CD1c-positive myeloid dendritic cell (primary cell): Measurements from ENCODE around the gene CACNA2D3.
"Not testable (repeated sequence)": the region's sequence is repeated elsewhere in the genome, so short reads cannot be mapped to it uniquely, and the experiment has no call there.

Source experiments
- DNase-seq: peaks from one replicate; pipeline ENCODE4 v3.0.0-alpha.2; 2016; ENCODE audit errors: extremely low spot score

The CACNA2D3 gene

DNA sequence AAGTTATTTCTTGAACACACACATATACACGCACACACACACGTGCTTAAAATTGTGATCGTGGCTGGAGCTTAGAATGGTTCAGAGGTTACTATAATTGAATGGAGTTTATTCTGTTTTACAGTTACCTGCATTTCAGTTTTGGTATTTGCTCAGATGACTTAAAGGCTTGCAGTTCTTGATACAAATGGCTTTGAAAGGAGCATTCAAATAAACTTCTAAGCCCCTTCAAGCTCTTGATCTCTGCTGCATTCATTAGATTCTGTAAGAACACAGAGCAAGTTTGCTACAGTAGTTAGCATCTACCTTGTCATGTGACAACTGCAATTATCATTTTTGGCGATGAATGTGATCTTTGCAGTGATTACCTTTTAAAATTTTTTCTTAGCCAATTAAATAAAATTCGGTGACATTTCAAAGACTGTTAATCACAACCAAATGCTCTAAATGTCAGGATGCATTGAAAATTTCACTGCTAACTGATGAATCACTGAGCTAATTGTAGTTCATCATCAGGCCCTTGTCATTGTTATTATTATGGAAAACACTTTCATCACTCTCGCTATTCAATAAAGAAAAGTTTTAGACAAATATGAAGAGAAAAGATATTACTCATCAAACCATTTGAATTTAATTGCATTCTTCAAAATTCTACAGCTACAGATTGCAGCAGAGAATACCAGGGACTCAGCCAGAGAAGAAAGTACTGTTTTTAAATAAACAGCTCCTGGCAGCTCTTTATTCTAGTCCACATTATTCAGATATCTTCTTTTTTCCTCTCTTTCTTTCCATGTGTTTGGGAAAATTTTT, 509.4 kb downstream of the CACNA2D3 start:
- no peak for DNase-seq

DNA sequence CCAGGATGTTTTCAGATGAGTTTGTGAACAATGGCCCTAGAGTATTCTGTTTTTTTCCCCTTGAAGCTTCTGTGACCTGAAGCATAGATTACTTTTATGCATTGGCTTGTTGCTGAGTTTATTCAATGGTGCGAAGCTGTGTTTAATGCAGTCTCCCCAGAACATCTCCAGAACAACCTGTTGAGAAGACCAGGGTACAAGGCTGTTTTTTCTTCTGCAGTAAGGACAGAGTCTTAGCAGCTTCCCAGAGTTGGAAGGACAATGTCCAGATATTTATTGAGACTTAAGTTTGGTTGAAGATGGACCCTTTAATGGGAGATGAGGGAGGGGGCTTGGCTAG, 509.9 kb downstream of the CACNA2D3 start:
- no peak for DNase-seq

DNA sequence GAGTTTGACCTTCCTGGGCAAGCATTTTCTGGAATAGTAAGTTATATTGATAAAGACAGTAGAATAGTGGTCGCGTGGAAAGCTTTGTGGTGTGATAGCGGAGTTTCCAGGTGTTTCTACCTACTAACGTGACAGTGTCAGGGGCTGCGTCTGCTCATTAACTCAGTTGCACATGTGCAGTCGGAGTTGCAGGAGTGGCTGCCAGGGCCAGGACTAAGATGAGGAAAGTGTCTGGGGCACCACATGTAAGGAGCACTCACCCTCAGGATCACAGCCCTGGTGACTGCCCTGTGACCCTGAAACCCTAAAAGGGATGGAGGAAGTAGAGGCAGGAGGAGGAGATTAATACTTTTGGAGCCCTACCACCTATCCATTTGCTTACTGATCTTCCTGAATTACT, 510.5 kb downstream of the CACNA2D3 start:
- no peak for DNase-seq

DNA sequence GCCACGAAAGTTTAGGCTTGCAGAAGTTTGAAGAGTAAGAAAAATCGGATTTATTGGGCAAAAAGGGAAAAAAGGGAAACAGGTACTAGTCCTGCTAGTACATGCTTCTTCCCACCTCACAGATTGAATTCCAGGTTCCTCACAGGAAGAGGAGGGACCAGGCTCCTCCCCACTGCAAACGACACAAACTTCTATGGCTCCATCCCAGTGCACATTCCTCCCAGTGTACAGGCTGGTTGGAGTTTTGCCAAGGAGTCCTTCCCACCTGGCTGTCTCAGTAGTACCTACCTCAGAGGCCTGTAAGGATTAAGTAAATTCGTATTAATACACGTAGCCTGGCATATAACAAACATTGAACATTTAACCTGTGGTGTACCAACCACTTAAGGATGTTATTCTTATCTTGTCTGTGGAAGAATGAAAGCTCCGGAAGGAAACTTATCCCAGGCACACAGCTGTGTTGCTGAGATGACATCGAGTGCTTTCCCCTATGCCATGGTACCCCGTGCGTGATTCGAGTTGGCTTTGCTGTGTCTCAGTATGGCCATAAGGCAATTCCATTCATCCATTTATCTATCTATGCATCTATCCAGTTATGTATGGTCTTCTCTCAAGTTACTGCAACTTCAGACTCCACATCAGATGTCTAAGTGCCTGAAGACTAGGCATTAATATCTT, 511.2 kb downstream of the CACNA2D3 start:
- no peak for DNase-seq

DNA sequence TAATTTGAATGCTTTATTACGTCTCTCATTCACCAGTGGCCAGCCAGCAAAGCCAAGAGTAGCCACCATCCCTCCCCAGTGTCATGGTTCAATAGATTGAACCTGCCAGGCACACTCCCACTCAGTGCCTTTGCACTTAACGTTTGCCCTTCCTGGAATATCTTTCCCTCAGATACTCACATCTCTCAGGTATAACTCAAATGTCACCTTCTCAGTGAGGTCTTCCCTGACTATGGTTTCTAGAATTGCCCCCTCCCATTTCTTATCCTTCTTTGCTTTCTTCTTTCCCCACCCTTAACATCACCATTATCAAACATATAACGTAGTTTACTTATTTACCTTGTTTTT, 511.7 kb downstream of the CACNA2D3 start:
- DNase-seq: no peak

DNA sequence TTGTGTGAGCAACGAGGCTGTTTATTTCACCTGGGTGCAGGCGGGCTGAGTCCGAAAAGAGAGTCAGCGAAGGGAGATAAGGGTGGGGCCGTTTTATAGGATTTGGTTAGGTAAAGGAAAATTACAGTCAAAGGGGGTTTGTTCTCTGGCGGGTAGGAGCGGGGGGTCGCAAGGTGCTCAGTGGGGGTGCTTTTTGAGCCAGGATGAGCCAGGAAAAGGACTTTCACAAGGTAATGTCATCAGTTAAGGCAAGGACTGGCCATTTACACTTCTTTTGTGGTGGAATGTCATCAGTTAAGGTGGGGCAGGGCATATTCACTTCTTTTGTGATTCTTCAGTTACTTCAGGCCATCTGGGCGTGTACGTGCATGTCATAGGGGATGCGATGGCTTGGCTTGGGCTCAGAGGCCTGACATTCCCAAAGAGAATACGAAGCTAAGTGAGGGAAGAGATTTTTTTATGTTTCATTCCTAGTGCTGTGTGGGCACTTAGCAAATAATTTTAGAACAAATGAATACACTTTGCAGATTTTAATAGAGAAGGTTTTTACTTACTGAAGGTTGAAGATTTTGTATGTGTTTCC, 517.5 kb downstream of the CACNA2D3 start:
- DNase-seq: not testable (repeated sequence)

DNA sequence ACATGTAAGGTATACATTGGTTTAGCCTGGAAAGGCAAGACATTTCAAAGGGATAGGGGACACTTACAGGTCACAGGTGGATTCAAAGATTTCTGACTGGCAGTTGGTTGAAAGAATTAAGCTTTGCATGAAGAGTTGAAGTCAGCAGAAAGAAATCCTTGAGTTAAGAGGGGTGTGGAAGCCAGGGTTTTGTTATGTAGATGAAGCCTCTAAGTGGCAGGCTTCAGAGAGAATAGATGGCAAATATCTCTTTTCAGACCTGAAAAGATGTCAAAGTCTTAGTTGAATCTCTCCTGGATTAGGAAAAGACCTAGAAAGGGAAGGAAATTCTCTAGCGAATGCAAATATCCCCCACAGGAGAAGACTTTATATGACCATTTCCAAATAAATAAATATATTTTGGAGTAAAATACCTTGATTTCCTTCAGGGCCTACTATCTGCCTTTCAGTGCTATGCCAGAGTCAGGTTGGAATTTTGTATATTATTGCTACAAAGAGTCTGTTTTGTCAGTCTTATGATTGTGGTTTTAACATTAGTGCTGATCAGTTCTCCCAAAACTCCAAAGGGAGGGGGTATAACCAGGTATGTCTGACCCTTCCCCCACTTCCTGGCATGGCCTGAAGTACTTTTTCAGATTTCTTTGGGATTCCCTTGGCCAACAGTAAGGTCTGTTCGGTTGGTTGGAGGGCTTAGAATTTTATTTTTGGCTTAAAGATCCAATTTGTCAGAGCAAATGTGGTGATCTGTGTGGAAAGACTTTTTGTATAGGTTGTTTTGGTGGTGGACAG, 519.1 kb downstream of the CACNA2D3 start:
- DNase-seq: no peak

DNA sequence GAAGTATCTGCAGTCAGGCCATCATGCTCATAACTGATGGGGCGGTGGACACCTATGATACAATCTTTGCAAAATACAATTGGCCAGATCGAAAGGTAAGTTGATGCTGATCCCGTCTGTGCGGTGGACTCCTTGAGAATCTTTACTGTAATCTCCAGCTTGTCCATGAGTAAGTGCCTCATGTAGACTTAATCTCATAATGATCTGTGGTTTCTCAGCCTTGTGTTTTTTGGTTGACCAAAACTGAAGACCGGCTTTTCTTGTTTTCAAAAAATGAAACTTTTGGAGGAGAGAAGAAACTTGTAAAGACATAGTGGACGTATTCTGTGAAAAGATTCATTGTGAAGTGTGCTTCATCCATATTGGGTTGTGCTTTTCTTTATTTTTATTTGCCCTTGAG, 519.8 kb downstream of the CACNA2D3 start:
- no peak for DNase-seq

DNA sequence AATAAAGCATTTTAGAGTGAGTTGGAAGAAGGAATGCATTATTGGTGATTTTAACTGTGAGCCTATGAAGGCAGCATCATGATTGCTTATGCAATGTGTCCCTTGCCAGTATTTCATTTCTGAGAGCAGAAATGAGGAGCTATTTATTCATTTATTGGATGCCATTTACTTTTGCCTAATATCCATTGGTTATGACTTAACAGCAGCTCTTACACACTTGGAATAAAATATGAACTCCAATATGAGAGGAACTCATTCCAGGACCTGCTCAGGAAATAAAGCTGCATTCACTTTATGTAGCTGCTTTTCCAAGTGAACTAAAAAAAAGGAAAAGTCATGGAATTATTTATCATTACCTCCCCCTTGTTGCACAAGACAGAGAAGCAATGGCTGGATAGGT, 525.4 kb downstream of the CACNA2D3 start:
- no peak for DNase-seq

DNA sequence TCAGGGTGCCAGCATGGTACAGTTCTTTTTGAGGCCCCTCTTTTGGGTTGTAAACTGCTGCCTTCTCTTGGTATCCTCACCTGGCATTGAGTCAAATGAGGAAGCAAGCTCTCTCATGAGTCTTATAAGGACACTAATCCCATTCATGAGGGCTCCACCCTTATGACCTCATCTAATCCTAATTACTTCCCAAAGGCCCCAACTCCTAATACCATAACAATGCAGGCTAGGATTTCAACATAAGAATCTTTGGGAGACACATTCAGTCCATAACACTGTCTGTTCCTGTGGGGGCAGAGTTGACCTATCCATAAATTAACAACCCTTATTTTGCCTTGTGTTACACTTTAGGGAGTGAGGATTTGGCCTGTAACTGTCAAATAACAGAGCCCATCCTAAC, 527.2 kb downstream of the CACNA2D3 start:
- no peak for DNase-seq

DNA sequence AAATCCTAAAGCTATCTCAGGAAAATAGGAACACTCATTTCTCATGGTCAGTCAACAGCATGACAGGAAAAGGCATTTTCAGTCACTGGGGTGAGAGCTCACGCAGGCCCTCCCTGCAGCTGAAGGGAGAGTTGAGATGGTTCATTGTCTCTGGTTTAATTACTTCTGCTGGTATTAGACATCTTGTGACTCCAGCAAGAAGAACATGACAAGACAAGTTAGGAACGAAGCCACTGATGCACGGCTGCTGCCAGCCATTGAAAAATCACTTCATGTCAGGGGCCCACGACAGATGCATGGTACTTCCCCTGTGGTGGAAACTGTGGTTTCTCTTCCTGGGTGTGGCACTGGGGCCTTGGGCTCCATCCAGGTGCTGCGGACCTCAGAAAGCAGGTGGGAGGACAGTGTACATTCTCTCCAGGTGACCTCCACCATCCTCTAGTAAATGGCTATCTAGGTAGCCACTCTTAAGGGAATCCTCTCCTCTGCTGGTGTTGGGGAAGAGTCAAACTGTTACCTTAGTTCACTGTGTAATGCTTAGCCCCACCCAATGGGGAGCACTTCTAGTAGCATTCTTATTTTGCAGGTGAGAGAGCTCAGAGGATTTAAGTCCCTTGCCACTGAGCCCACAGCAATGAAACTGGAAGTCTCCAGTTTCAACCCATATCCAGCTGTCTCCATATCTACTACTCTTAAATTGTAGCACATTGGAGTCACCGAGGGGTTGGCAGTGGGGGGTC, 531.3 kb downstream of the CACNA2D3 start:
- no peak for DNase-seq

DNA sequence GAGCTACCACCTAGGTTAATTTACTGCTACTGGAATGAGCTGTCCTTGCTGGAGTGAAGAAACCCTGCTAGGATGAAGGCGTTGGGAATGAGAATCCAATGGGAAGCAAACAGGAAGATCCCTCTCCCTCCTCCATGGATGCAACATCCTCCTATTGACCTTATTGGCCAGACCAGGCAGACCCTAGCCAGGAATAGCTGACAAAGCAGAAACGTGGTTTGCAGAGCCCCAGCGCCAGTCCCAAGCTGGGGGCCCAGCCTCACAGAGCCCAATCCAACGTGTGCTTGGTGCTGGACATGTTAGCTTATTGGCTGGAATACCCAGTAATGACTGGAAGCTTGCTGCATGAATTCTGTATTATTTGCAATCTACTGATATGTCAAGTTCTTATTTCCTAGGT, 532.4 kb downstream of the CACNA2D3 start:
- DNase-seq: no peak

DNA sequence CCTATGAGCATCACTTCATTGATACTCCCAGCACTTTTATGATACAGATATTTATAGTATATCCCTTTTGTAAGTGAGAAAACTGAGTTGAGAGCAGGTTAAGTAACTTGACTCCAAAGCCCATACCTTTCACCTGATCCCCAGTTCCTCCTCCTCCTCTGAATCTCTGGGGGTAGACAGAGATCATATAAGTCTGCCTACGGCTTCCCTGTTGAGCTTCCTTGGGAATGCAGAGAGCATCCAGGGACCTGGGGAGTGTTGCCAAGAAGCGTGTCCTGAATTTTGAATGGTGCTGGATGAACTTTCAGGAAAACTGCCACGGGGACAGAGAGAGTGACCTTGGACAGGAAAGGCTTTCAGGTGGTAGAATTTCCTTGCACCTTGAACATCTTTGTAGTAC, 537.0 kb downstream of the CACNA2D3 start:
- DNase-seq: no peak

DNA sequence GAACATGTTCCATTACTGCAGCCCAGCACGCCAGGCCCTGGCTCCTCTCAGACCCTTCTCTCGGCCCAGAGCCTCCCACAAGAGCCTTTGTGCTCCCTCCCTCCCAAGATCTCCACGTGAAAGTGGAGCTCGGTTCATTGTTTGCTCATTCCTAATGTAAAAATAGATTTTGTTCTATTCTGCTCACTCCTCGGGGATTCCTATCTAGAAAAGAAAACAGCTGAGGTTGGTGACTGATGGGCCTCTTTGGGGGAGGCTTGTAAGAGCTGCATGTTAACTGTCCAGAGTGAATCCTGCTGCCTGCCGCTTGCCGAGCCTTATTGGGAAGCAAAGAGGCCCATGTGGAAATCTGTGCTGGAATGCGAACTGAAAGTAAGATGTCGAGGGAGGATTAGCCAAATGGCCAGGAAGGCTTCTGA, 538.4 kb downstream of the CACNA2D3 start:
- no peak for DNase-seq

DNA sequence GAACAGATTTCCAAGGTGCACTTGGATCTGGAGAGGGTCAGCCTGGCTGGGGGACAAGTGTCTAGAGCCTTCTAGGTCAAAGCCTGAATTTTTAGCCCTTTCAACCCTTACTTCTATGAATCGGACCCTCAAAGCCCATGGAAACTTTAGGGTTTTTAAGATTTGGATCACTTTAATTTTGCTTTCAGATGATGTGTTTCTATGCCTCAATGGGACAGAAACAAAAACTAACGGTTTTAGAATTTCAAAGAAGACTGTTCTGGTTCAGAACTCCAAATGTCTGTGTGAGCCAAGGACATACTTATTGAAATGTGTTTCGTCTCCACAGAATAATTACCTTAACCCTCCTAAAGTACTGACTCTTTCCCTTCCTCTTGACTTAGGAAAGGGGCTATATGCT, 538.8 kb downstream of the CACNA2D3 start:
- no peak for DNase-seq

DNA sequence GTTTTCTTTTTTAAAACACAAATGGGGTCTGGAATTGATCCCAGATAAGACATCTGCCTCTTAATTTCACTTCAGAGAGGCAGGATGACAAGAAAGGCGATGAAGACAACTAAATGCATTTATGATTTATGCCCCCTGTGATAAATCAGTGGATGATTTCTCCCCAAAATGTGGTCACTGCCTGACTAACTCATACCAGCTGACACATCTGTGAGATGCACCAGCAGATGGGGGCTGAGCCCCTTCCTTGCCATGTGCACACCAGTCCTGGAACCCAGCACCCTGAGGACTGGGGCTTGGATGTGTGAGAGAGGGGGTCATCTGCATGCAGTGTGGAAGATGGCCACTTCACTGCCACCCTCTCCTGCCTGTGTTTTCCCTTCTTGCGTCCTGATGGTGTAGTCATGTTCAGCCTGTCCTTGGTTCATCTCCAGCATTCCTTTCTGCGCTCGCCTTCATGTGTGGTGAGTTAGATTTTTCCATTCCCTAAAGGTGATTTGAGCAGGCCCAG, 541.2 kb downstream of the CACNA2D3 start:
- no peak for DNase-seq

DNA sequence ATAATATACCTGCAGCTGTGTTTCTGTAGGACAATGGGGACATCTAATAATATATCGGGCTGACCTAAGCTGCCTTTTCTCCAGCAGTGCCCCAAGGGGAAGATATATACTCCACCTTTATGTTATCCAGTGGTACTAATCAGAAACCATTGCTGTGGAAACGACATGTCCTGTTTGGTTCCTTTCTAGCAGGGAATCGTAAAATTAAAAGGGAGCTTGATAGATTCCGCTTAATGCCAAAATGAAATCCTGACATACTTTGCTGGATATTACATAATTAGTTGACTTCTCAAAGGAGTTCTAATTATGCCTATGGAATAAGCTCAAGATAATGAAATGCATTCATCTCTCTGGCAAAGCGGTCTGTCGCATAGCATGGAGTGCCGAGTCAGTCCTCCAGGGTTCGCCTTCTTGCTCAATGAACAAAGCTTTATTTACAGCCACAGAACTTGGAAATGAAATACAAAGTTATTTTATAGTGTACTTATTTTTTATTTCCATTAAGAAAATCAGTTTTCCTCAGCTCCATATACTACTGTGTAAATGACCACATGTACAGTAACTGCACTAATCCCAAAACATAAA, 542.8 kb downstream of the CACNA2D3 start:
- no peak for DNase-seq

DNA sequence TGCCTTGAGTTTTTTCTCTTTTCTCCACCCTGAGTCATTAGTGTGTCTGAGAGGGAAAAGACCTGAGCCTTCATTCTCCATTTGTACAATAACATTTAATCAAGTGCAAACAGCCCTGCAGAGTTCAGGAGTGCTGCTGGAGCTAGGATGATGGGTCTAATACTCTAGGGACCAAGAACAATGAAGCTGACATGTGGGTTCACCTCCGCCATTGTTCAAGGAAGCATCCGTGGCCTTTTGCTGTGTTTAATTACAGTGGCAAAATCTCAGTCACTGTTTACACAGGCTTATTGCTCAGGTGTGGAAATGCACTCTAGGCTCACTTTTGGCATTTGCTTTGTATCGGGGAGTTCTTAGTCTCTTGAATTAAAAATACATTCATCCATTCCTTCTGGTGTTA, 545.9 kb downstream of the CACNA2D3 start:
- no peak for DNase-seq

DNA sequence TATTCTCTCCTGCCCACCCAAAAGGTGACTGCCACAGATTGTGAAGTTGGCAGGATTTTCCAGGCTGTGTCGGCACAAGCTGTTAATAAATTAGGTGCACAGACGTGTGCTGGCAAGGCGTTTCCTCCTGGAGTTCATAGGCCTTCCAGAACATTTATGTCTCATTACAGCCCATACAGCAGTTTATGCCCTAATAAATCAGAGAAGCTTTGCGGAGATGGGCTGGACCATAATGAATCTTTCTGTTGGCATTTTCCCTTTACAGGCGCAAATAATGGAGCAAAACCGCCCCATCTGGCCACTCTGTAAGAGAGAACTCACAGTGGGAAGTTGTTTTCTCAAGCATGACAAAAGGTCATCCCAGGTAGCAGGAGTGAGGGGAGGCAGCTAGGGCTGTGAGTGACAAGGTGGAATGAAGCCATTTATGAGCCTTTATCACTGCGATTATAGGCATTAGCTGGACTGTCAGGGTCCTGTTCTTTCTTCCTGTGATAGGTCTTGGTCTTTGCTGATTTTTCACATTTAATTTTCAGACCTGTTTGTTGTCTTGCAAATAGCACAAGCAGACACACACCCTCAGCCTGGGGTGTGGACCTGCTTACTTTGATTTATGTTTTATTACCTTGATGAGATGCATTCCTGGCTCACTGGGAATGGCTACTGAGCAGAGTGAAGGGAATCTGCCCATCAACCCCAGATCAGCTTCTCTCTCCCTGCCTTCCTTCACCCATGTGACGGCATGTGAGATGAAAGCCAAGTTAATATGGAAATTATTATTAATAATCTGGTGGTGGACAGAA, 548.0 kb downstream of the CACNA2D3 start:
- no peak for DNase-seq

DNA sequence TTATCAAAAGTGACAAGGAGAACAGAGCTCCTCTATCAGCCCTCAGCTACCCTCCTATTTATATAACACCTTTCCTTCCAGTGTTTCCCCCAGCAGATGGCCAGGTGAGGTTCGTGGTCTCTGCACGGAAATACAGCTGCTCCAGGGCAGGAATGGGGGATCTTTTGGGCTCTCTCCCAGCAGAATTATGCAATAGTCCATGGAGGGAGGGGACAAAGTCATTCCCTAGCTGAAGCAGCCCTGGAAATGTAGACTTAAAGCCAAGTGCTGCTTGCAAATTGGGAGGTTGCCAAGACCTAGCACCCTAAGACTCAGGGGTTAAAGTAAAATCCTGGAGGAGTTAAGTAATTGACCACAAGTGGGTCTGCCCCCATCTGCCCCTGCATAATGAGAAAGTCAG, 549.2 kb downstream of the CACNA2D3 start:
- DNase-seq: no peak
